Heart left ventricle (tissue), 13 donors: ENCODE measurements around the gene ZIM2.

Experiments
- CTCF ChIP-seq, 12 donors: fragments of 200-600 bp; sonication (generic) in 4 of 12; IDR thresholded peaks; one replicate each; pipeline versions ENCODE4 v1.5.0 to v1.8.0; 2018 to 2022; ENCODE audit warnings: antibody characterized with exemption in 12 of 12, mild to moderate bottlenecking in 5 of 12
- POLR2A ChIP-seq, 2 donors: fragments of 450-650 bp; IDR thresholded peaks; one replicate each; pipeline ENCODE4 v1.6.1; 2017; ENCODE audit warnings: antibody characterized with exemption in 2 of 2, mild to moderate bottlenecking in 2 of 2, moderate library complexity in 2 of 2
- donor health status: ischemic (EF 13 %, LVEDD 7.1; RV severe dilation, severe dysfunction).
- donor health status: DM: no; HTN: yes; CAD: no.
- donor health status: DM: no; HTN: no; CAD: no.
- donor health status: ischemic (EF 25% LVEDD 6.9; RV normal size, moderate dysfunction).
- donor health status: ischemic (EF 25% LVEDD 5.7; RV mildly dilated, moderate dysfunction).
- donor health status: ischemic (EF 35%, LVEDD 5.7; RV mildly dilated, moderate dysfunction).
- donor health status: nonischemic (EF 11% LVEDD 7.7; RV severe dilation, severe dysfunction).
- donor health status: DM: yes; HTN: yes; CAD: no.
- donor health status: PGD.
- donor health status: ischemic (EF 29% LVEDD 5.4; RV normal size, mild dysfunction).
- donor health status: nonischemic (EF 23%, LVEDD 6.1; RV moderate dilation, normal function).

- no peak for TF ChIP-seq CTCF (IDR thresholded peaks at IDR 0.05)
- TF ChIP-seq POLR2A (IDR thresholded peaks at IDR 0.05) = no peak
These were observed 107.5 kb downstream of the ZIM2 start for GRCh38 chr19:56732976-56733375.
